B cell (primary cell): ENCODE measurements around the gene SETD1A.

Experiments
- EZH2 ChIP-seq: IDR thresholded peaks from 2 replicates; pipeline ENCODE4 v1.6.1; 2012; ENCODE audit warnings: borderline replicate concordance, low read depth, mild to moderate bottlenecking, moderate library complexity, low read length; ENCODE audit not compliant: insufficient read depth, poor library complexity, severe bottlenecking
- TF ChIP-seq, protein P1 (sequence below): fragments of 200-600 bp; IDR thresholded peaks from one replicate; pipeline ENCODE4 v1.8.0; 2022; ENCODE audit warnings: antibody characterized with exemption, mild to moderate bottlenecking

DNA sequence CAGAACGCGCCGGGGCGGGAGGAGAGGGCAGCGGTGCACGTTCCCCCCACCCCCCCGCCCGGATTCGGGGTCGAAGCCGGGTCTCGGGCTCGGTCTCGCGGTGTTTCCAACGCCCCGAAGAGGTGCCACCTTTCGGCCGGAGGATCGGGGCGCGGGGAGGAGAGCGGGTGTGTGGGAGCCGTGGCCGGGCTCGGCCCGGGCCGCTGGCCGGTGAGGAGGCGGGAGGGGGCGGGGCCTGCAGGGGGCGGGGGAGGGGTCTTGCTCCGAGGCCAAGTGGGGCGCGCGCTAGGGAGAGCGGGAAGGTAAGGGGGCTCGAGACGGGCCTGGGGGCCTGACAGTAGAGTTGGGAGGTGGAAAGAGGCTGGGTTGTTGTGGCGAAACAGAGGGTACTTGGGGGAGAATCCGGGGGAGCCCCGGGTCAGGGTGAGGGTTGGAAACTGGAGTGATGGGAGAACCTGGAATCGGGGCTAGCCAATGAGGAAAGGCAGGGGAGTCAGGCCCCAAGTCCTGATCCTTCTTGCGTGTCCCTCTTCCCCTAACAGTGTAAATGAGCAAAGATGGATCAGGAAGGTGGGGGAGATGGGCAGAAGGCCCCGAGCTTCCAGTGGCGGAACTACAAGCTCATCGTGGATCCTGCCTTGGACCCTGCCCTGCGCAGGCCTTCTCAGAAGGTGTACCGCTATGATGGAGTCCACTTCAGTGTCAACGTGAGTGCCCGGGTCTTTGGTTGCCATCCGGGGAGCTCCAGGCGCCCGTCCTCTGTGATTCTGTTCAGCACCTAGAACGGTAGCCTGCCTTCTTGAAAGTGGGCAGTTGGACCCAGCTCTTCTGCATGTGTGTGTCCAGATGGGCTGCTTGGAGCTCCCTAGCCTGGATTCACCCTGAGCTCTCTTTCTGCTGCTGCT lies 873 bp downstream of the SETD1A start:
- TF ChIP-seq, protein P1, sequence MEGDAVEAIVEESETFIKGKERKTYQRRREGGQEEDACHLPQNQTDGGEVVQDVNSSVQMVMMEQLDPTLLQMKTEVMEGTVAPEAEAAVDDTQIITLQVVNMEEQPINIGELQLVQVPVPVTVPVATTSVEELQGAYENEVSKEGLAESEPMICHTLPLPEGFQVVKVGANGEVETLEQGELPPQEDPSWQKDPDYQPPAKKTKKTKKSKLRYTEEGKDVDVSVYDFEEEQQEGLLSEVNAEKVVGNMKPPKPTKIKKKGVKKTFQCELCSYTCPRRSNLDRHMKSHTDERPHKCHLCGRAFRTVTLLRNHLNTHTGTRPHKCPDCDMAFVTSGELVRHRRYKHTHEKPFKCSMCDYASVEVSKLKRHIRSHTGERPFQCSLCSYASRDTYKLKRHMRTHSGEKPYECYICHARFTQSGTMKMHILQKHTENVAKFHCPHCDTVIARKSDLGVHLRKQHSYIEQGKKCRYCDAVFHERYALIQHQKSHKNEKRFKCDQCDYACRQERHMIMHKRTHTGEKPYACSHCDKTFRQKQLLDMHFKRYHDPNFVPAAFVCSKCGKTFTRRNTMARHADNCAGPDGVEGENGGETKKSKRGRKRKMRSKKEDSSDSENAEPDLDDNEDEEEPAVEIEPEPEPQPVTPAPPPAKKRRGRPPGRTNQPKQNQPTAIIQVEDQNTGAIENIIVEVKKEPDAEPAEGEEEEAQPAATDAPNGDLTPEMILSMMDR: no peak
- TF ChIP-seq EZH2: no peak
